Transverse colon (tissue), 3 donors: ENCODE results near the gene RBFOX2.

Experiments
- EP300 ChIP-seq: sonication (generic); formaldehyde crosslinking; IDR thresholded peaks from one replicate; pipeline ENCODE4 v1.6.1; 2017; ENCODE audit warnings: antibody characterized with exemption, low read depth
- TF ChIP-seq, protein P1 (sequence below), 5 experiments: fragments of 200-600 bp in 3 of 5; fragments of 450-650 bp in 2 of 5; sonication (generic) in 3 of 5; IDR thresholded peaks; 1 replicate in 2 of 5; 2 replicates in 3 of 5; pipeline ENCODE4 v1.5.1; 2016 to 2017; ENCODE audit warnings: antibody characterized with exemption in 5 of 5, inconsistent platforms in 3 of 5, mild to moderate bottlenecking in 2 of 5, moderate library complexity in 1 of 5

DNA sequence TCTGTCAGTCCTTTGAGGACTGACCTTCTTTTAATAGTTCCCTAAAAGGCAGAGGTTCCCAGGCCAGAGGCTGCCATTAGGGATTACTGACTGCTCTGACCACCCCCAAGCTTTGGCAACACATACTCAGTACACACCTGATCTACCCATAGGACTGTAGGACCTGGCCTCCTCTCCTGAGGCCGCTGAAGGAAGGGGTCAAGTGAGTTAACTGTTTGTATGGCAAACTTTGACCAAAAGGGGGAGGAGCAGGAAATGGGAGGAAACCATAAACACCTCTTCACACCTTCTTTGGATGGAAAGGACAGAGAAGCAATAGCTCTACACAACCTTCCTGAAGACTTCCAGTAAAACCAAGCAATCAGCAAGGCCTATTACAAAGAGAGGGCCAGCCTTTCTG, 207.0 kb downstream of the RBFOX2 start:
- TF ChIP-seq, protein P1, sequence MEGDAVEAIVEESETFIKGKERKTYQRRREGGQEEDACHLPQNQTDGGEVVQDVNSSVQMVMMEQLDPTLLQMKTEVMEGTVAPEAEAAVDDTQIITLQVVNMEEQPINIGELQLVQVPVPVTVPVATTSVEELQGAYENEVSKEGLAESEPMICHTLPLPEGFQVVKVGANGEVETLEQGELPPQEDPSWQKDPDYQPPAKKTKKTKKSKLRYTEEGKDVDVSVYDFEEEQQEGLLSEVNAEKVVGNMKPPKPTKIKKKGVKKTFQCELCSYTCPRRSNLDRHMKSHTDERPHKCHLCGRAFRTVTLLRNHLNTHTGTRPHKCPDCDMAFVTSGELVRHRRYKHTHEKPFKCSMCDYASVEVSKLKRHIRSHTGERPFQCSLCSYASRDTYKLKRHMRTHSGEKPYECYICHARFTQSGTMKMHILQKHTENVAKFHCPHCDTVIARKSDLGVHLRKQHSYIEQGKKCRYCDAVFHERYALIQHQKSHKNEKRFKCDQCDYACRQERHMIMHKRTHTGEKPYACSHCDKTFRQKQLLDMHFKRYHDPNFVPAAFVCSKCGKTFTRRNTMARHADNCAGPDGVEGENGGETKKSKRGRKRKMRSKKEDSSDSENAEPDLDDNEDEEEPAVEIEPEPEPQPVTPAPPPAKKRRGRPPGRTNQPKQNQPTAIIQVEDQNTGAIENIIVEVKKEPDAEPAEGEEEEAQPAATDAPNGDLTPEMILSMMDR (IDR thresholded peaks at IDR 0.05) = no peak
- TF ChIP-seq EP300 = no peak
